DMS53 treated with DMSO at 0.1 percent for 48 hours (cell line): Measurements from ENCODE around the gene ZFYVE9.
A peak's percentile ranks its signal among the peaks of the same experiment; 100 is the strongest.

Source experiments
- DNase-seq: peaks from one replicate; lab custom pipeline; 2025; ENCODE audit not compliant: unreplicated experiment; lab: John Stamatoyannopoulos, UW

ZFYVE9 gene

DNA sequence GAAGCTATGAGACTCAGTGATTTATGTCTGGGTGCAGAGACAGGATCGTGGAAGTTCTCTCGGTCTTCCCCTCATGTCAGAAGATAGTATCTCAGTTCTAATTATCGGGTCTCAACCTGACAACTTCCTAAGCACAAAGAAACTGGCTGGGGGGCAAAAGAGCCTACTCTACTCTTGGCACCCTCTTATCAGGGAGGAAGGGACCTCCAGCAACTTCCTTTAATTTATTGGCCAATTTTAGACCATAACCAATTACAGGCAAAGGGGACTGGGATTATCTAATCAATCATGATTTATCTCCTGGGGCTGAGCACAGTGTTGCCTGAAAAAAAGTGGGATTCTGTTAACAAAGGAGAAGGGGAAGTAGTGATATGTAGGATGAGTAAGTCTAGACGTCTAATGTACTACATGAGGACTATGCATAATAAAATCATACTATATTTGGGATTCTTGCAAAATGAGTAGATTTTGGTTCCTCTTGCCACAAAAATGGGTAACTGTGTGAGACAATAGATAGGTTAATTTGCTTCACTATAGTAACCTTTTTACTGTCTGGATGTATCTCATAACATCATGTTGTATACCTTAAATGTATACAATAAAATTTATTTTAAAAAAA, 98.8 kb downstream of the ZFYVE9 start:
- DNase-seq = no peak

DNA sequence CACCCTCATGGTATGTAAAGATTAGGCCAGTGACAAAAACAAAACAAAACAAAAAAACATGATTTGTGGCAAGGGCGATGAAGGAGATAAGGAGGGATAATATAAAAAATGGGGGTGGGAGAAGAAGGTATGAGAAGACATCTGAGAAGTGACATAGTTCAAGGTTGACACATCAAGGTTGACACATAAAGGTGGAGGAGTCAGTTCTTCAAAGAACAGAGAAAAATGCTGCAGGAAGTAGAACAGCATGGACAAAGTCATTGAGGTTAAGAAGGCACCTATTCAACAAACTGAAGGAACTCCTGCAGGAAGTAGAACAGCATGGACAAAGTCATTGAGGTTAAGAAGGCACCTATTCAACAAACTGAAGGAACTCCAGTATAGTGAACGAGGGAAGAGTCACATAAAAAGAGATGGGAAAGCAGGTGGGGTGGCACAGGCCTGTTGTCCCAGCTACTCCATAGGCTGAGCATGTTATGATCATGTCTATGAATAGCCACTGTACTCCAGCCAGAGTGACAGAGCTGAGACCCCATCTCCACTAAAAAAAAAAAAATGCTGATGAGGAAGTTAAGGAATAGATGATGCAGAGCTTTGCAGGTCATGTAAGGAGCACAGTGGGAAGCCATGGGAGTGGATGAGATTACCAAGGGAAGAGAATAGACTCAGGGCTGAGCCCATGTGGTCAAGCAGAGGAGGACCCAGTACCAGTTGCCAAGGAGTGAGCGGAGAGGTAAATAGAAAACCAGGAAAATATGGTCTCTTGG, 101.5 kb downstream of the ZFYVE9 start:
- DNase-seq = no peak

DNA sequence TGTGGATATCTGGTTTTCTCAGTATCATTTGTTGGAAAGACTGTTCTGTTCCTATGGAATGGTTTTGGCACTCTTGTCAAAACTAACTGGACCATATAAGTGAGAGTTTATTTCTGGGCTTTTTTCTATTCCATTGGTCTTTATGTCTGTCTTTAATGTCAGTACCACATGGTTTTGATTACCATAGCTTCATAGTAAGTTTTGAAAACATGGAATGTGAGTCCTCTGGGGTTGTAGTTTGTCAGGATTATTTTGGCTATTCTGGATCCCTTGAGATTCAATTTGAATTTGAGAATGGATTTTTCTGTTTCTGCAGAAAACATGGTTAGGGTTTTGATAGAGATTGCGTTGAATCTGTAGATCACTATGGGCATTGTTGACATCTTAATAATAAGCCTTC, 107.9 kb downstream of the ZFYVE9 start:
- DNase-seq = no peak

DNA sequence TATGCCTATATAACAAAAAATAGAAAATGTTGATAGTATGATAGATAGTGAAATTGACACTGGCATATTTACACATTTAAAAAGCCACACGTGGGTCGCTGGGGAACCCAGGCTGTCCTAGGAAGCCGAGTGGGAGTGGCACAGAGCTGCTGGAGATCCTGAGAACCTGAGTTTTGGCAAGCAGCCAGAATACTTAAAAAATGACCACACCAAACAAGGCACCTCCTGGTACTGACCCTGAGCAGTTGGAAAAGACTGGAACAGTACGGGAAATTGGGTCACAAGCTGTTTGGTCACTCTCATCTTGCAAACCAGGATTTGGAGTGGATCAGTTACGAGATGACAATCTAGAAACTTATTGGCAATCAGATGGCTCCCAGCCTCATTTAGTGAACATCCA, 111.5 kb downstream of the ZFYVE9 start:
- DNase-seq = no peak

DNA sequence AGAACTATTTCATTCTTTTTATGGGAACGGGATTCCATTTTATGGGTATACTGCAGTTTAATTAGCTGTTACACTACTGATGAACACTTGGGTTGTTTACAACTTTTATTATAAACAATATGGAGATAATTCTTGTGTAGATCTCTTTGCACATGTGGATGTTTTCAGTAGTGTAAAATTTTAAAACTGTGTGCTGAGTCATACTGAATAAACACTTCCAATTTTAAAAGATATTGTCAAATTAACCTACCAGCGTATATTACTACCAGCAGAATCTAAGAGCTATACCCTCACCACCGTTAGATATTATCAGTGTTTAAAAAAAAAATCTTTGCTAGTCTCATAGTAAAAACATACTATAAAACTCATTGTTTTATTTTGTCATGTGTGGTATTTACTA, 118.0 kb downstream of the ZFYVE9 start:
- no peak for DNase-seq

DNA sequence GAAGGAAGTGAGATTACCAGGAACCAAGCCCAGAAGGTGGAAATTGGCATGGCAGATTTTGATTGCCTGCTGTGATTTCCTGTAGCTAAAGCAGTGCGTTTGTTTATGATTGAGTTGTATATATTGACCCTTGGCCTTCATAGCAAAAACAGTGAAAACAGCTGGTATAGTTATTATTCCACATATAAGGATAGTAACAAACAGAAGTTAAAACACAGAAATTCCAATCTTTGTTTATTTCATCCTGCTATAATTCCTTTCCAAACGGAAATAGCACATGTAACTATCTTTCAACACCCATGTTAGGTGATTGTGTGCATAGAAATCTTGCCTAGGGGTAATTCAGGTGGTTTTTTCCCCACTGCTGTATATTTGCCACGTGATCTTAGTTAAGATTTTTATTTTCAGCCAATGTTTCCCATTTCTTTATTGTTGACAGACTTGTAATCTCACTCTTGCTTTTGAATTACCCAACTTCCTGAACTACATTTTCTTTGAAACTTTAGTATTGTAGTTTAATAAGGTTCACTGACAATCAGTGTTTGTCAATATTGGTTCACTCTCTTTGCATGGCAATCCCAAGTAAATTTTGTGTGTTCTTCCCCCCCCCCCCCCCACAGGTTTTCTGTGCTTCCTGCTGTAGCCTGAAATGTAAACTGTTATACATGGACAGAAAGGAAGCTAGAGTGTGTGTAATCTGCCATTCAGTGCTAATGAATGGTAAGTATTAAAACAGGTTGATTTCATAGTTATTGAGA, 121.4 kb downstream of the ZFYVE9 start:
- peak; percentile 76 for DNase-seq

DNA sequence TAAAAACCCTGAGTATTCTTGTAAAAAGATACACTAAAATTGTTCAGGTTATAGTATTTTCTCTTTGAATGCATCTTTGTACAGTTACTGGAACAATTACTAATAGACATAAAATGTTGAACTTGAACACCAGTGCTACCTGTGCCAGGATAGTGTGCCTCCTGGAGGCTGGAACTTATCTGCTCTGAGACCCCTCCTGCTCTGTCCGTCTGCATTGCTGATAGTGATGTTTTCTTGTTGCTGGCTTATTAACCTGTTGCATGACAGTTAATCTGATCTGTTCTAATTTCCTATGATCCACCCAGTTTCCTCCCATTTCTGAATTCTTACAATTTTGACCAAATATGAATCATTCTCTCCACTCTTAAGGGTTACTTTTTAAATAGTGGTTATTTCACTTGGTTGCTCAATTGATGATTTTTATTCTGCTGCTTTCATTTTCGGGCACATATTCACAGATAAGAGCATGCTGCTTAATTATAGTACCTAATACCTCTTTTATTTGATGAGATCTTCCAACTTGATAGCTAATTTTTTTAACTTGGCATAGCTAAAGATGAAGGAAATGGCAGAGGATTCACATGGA, 122.7 kb downstream of the ZFYVE9 start:
- no peak for DNase-seq

DNA sequence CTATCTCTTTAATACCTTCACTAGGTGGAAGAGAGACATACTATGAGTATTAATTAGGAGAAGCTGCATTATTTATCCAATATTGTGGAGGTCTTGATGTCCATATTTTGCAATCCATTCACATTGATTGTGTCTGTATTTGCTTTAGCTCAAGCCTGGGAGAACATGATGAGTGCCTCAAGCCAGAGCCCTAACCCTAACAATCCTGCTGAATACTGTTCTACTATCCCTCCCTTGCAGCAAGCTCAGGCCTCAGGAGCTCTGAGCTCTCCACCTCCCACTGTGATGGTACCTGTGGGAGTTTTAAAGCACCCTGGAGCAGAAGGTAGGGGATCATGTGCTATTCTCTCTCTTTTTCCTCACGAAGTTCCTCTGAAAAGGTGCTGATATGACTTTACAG, 124.6 kb downstream of the ZFYVE9 start:
- DNase-seq = no peak

DNA sequence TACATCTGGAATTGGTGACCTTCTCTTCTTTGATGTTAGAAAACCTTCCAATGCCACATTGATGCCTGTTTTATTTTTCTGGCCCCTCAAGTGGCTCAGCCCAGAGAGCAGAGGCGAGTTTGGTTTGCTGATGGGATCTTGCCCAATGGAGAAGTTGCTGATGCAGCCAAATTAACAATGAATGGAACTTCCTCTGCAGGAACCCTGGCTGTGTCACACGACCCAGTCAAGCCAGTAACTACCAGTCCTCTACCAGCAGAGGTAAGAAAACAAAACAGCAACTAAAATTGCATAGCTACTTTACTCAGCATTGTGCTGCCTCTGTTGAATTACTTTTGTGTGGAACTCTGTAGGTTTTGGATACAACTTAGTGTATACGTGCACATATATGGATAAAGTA, 126.5 kb downstream of the ZFYVE9 start:
- no peak for DNase-seq

DNA sequence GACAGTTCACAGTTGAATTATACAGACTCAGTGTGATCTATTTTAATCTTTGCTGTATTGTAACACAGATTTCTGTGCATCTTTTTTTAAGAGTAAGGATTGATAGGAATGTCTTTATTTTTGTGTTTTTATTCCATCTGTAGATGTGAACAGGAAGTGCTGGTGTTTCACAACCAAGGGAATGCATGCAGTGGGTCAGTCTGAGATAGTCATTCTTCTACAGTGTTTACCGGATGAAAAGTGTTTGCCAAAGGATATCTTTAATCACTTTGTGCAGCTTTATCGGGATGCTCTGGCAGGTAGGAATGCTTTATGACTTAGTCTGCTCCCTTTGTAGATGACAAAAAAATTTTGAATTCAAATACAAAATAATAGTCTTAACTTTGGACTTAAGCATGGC, 139.6 kb downstream of the ZFYVE9 start:
- DNase-seq = no peak

DNA sequence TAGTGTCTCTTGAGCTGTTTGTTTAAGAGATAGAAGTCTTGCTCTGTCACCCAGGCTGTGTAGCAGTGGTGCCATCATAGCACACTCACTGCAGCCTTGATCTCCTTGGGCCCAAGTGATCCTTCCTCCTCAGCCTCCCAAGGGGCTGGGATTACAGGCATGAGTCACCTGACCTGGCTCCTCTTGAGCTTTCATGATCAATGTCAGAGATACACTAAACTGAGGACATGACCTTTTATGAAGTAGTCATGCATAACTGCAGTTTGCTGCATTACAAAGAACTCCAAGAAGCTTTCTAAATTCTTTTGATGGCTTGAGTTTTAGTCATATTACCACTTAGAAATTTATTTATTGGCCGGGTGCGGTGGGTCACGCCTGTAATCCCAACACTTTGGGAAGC, 146.4 kb downstream of the ZFYVE9 start:
- no peak for DNase-seq

DNA sequence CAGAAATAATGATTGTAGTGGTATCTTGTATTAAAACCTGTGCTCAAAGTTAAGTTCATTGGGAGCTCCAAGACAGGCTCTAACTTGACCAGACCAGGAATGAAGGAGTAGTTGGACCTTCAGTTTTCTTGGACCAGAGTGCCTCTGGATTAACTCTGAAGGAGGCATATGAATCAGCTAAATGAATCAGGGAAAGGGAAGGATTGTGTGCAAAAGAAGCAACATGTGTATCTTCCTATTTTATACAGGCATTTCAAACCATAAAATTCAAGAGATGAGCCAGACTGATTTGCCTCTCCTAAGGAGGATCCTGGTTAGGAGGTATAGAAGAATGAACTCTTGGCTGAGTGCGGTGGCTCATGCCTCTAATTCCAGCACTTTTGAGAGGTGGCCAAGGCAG, 152.7 kb downstream of the ZFYVE9 start:
- no peak for DNase-seq

DNA sequence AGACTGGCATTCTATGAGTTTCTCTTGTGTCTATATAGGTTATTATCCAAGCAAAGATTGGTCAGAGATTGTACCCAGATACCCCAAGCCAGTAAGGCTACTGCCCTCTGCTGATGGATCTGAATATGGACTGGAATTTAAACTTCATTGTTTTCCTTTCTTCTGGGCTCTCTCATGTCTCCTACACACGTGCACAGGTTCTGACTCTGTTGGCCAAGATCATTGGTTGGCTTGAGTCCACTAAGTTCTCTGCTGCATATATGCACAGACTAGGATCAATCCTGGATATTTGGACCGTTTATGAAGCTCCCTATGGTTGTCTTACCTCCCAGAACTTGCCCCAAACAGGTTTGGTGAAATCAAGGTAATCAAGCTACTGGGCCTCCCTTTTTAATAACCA, 154.5 kb downstream of the ZFYVE9 start:
- DNase-seq = peak; percentile 87

DNA sequence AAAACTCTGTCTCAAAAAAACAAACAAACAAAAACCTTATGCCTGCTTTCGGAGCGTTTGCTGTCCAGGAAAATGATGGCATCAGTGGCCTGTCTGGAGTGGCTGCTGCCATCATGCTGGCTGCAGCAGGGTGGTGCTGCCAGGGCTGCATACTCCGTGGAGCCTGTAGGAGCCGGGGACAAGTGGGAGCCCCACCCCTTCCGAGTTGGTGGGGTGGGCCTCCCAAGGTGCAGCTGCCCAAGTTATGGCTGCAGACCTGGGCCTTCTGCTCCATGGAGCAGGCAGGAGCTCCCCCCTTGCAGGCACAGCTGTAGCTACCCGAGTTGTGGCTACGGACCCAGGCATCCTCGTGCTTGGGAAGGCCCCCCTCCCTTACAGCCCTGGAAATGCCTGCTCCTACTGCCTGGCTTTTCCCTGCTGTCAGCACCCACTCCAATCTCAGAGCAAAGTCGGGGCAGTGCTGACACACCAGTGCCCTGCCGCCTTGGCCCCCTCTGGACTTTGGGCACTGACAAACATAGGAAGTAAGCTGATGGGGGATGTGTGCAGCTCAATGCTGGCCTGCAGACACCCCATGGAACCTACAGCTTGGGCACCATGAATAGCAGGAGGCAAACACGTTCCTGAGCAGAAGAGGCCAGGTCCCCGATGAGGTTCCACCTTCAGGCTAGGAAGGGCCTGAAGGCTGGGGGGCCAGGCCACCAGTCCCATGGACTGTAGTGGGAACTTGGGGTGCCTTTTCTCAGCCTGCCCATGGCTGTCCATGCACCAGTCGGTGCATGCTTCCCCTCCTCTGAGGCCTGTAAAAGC, 163.7 kb downstream of the ZFYVE9 start:
- no peak for DNase-seq

DNA sequence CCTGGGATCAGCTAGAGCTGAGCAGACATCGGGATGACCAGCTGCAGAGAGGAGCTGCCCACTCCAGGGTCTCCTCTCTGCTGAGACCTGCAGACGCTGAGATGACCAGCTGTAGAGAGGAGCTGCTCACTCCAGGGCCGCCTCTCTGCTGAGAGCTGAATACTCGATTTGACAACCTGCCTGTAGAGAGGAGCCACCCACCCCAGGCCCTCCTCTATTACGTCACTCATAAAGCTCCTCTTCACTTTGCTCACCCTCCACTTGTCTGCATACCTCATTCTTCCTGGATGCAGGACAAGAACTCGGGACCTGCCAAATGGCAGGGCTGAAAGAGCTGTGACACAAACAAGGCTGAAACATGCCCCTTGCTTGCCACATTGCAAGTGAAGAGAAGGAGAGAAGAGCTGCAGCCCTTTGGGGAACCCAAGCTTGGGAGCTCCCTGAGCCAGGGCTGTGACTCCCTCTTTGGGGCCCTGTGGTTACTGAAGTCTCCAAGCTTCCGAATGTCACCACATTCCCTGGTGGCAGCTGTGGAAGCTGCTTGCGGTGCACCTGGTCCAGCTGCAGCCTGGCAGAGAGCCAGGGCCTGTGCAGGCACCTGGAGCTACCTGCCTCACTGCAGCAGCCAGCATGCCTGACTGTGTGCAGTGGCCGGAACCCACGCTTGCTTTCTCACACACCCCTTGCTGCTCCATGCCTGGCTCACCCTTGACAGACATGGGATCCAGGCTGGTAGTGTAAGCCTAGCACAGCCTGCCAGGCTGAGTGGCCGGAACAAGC, 164.5 kb downstream of the ZFYVE9 start:
- DNase-seq = peak; percentile 85

DNA sequence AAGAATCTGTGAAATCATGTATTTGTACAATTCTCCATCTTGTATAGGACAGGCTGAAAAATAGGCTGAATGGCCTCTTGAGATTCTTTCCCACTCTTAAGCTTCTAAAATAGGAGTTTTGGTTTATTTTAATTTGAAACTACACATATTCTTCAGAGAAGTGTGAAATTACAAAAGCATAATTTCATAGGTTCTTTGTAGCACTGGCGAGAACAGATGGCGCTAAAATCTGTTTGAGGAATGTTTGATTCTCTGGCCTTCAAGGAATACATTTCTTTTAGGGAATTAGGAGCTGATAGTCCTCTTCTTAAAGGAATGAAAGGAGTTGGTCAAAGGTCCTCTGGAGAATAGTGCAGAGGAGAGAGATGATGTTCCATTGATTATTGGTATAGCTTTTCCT, 179.2 kb downstream of the ZFYVE9 start:
- DNase-seq = no peak

DNA sequence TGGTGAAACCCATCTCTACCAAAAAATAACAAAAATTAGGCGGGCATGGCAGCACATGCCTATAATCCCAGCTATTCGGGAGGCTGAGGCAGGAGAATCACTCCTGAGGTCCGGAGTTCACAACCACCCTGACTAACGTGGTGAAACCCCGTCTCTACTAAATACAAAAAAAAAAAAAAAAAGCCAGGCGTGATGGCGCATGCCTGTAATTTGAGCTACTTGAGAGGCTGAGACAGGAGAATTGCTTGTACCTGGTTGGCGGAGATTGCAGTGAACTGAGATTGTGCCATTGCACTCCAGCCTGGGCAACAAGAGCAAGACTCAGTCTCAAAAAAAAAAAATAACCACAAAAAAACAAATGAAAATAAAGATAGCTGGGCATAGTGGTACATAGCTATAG, 181.8 kb downstream of the ZFYVE9 start:
- no peak for DNase-seq

DNA sequence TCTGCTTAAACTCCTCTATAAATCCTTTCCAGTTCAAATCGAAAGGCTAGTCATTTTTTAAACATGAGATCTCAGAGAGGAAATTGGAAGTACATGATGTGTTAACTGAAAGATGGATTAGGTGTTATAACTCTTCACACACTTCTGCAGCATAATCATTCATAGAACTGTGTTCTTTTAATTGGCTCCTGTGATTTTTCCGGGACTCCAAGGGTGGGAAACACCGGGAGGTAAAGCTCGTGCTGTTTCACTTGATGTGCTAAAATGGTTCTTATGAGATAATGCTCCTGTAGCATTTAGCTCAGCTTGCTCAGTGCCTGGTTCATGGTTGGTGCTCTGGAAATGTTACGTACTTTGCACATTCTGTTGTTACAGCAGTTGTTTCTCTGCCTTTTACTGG, 183.9 kb downstream of the ZFYVE9 start:
- DNase-seq = no peak

DNA sequence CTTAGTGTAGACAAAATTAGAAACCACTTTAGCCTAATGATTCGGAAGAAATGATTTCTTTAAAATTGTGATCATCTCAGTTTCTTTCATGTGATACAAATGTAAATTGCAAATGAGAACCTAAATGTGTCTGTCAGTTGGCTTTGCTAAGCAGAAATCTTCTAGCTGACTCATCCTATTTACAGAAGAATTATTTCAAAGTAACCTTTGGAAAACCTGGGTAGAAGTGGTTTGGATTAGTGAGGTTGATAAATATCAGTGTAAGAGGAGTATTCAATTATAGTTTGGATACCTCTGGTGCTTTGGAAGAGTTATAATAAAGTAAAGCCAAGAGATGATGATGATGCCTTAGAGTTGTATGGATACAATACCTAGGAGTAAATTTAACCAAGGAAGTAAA, 186.7 kb downstream of the ZFYVE9 start:
- DNase-seq = peak; percentile 66

DNA sequence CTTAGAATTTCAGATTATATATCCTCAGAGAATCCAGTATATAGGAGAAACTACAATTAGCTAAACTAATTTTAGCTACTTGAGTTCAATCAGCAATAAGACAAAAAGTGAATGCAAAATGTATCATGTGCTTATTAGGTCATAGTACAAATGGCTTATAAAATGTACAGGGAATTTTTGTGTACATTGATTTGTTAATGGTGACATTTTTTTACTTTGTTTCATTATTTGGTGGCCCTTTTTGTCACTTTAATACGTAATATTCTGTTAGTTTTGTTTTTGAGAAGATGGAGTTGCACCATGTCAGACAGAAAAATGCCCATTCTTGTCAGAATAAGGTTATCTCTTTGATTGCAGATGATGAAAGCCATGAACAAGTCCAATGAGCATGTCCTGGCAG, 190.5 kb downstream of the ZFYVE9 start:
- DNase-seq = no peak
